NCI-H2029 treated with DMSO at 0.1 percent for 48 hours (cell line): ENCODE measurements around the gene TRIM5.

ENCODE experiments used
- DNase-seq: peaks from one replicate; lab custom pipeline; 2025; lab: John Stamatoyannopoulos, UW

The TRIM5 gene

GRCh38 chr11:5624489-5625279 lies 60.2 kb downstream of the TRIM5 start, which contains the start of gene TRIM34:
Gene TRIM34, plus strand, starts transcription at chr11:5625001. Its CDS starts 7,331 bp downstream, at chr11:5632332.
- DNase-seq = no peak

GRCh38 chr11:5622802-5623201 lies 62.1 kb downstream of the TRIM5 start:
- DNase-seq = no peak

GRCh38 chr11:5621580-5621979 lies 63.3 kb downstream of the TRIM5 start:
- no peak for DNase-seq

GRCh38 chr11:5620651-5621521 lies 64.0 kb downstream of the TRIM5 start:
- no peak for DNase-seq

GRCh38 chr11:5618807-5619206 lies 66.1 kb downstream of the TRIM5 start:
- DNase-seq = no peak
